Activated CD8-positive, alpha-beta memory T cell treated with anti-CD3 and anti-CD28 coated beads, Interleukin-2, amount 50 U/mL, for 24 hours (primary cell): Measurements from ENCODE around the gene ZNF346.
A peak's percentile ranks its signal among the peaks of the same experiment; 100 is the strongest.
"Not testable (repeated sequence)": the region's sequence is repeated elsewhere in the genome, so short reads cannot be mapped to it uniquely, and the experiment has no call there.

Source experiments
- DNase-seq: peaks from one replicate; pipeline ENCODE4 v3.0.0-alpha.2; 2020; ENCODE audit errors: extremely low read depth

ZNF346 gene

GRCh38 chr5:177022386-177023302 is at the start of gene ZNF346:
TSS of gene ZNF346 (plus strand) at chr5:177022696. CDS start at chr5:177022739, 43 bp downstream.
- DNase-seq = peak; percentile 74

- no peak for DNase-seq
Observed at GRCh38 chr5:176979669-176980068, 42.8 kb upstream of the ZNF346 start.

- DNase-seq = no peak
Observed at GRCh38 chr5:176980818-176981217, 41.7 kb upstream of the ZNF346 start.

GRCh38 chr5:176983112-176983511 is 39.4 kb upstream of the ZNF346 start:
- DNase-seq = not testable (repeated sequence)

GRCh38 chr5:176983593-176983992 is 38.9 kb upstream of the ZNF346 start:
- not testable (repeated sequence) for DNase-seq

- not testable (repeated sequence) for DNase-seq
Observed at GRCh38 chr5:176984176-176984575, 38.3 kb upstream of the ZNF346 start.

- DNase-seq = no peak
Observed at GRCh38 chr5:176985516-176985915, 37.0 kb upstream of the ZNF346 start.

GRCh38 chr5:176986280-176986679 is 36.2 kb upstream of the ZNF346 start:
- no peak for DNase-seq

GRCh38 chr5:176987583-176987982 is 34.9 kb upstream of the ZNF346 start:
- DNase-seq = no peak

- not testable (repeated sequence) for DNase-seq
Observed at GRCh38 chr5:176993081-176993480, 29.4 kb upstream of the ZNF346 start.

- DNase-seq = no peak
Observed at GRCh38 chr5:176994460-176995121, 27.9 kb upstream of the ZNF346 start.

- no peak for DNase-seq
Observed at GRCh38 chr5:176995122-176995490, 27.4 kb upstream of the ZNF346 start.

- no peak for DNase-seq
Observed at GRCh38 chr5:176995896-176996767, 26.4 kb upstream of the ZNF346 start.

GRCh38 chr5:176996780-176997179 is 25.7 kb upstream of the ZNF346 start:
- no peak for DNase-seq

GRCh38 chr5:176998828-176999227 is 23.7 kb upstream of the ZNF346 start:
- DNase-seq = no peak

GRCh38 chr5:176999526-176999925 is 23.0 kb upstream of the ZNF346 start:
- not testable (repeated sequence) for DNase-seq

GRCh38 chr5:177003649-177004048 is 18.8 kb upstream of the ZNF346 start:
- no peak for DNase-seq

- no peak for DNase-seq
Observed at GRCh38 chr5:177004961-177005360, 17.5 kb upstream of the ZNF346 start.

- no peak for DNase-seq
Observed at GRCh38 chr5:177005619-177006264, 16.8 kb upstream of the ZNF346 start.

- peak; percentile 74 for DNase-seq
Observed at GRCh38 chr5:177006265-177006972, 16.1 kb upstream of the ZNF346 start, which contains the start of gene UIMC1. TSS of gene UIMC1 (minus strand) at chr5:177006779. CDS start at chr5:176982615, 24,164 bp downstream.

- DNase-seq = no peak
Observed at GRCh38 chr5:177008716-177009115, 13.8 kb upstream of the ZNF346 start.
